Hepatocyte (in vitro differentiated cells): ENCODE data around the gene RETREG2. TPM values are rescaled to one million over a fixed set of nuclear protein-coding genes. Genes with fewer than 3 reads are reported as not detected.
A peak's percentile ranks its signal among the peaks of the same experiment; 100 is the strongest.

Experiments
- DNase-seq: peaks from one replicate; pipeline ENCODE4 v3.0.0-alpha.2; 2016; ENCODE audit warnings: low spot score
- H2AFZ ChIP-seq: fragments of 200-600 bp; sonication (generic); 2 replicates; pipeline ENCODE4 v1.6.0; 2016; ENCODE audit warnings: antibody characterized with exemption, mild to moderate bottlenecking
- H3K27ac ChIP-seq: fragments of 200-600 bp; sonication (generic); 2 replicates; pipeline ENCODE4 v1.5.1; 2016; ENCODE audit warnings: mild to moderate bottlenecking
- H3K27me3 ChIP-seq: fragments of 200-600 bp; sonication (generic); 2 replicates; pipeline ENCODE4 v1.6.1; 2016
- H3K36me3 ChIP-seq: fragments of 200-600 bp; sonication (generic); replicated peaks from 2 replicates; pipeline ENCODE4 v1.5.1; 2016; ENCODE audit warnings: low read depth; ENCODE audit not compliant: insufficient read depth
- H3K4me1 ChIP-seq: fragments of 200-600 bp; sonication (generic); 2 replicates; pipeline ENCODE4 v1.5.1; 2016; ENCODE audit warnings: mild to moderate bottlenecking, moderate library complexity; ENCODE audit not compliant: insufficient read depth
- H3K4me2 ChIP-seq: fragments of 200-600 bp; sonication (generic); 2 replicates; pipeline ENCODE4 v1.6.0; 2016
- H3K4me3 ChIP-seq: fragments of 200-600 bp; sonication (generic); 2 replicates; pipeline ENCODE4 v1.5.1; 2016; ENCODE audit warnings: mild to moderate bottlenecking
- H3K79me2 ChIP-seq: fragments of 200-600 bp; sonication (generic); 2 replicates; pipeline ENCODE4 v1.6.0; 2017; ENCODE audit warnings: mild to moderate bottlenecking
- H3K9me2 ChIP-seq: fragments of 200-600 bp; sonication (generic); replicated peaks from 2 replicates; pipeline ENCODE4 v1.6.0; 2017; ENCODE audit warnings: mild to moderate bottlenecking; ENCODE audit not compliant: insufficient read depth
- H3K9me3 ChIP-seq: fragments of 200-600 bp; sonication (generic); 2 replicates; pipeline ENCODE4 v1.5.1; 2016; ENCODE audit warnings: low read depth, mild to moderate bottlenecking
- H4K20me1 ChIP-seq: fragments of 200-600 bp; sonication (generic); 2 replicates; pipeline ENCODE4 v1.6.0; 2016; ENCODE audit warnings: mild to moderate bottlenecking; ENCODE audit not compliant: insufficient read depth, poor library complexity, severe bottlenecking
- EZH2 ChIP-seq: fragments of 200-600 bp; sonication (generic); IDR thresholded peaks from 2 replicates; pipeline ENCODE4 v1.6.1; 2016; ENCODE audit warnings: antibody characterized with exemption, mild to moderate bottlenecking, borderline replicate concordance
- EZH2phosphoT487 ChIP-seq: fragments of 200-600 bp; sonication (generic); IDR thresholded peaks from one replicate; pipeline ENCODE4 v1.6.1; 2018; ENCODE audit warnings: antibody characterized with exemption, mild to moderate bottlenecking, low read depth, moderate library complexity; ENCODE audit not compliant: unreplicated experiment, severe bottlenecking
- WGBS: methylation state at CpG from one replicate; pipeline ENCODE4 v1.1.6; 2016; ENCODE audit warnings: low lambda C conversion rate; ENCODE audit errors: missing lambda C conversion rate; 5-methylcytosine and 5-hydroxymethylcytosine counted together
- polyA plus RNA-seq: library from polyadenylated mRNA; unstranded; fragments of >200 nt; fragmentation: Nextera tagmentation; extraction: Ambion mirVana; gene quantifications from 2 replicates; pipeline ENCODE4 v1.2.1, GENCODE V29; 2016
- total RNA-seq: library from RNA; depleted of rRNA; stranded (reverse); fragments of >200 nt; gene quantifications from 2 replicates; pipeline ENCODE4 v1.2.3, GENCODE V29; 2014
- TF ChIP-seq, protein P1 (sequence below): fragments of 200-600 bp; sonication (generic); IDR thresholded peaks from 2 replicates; pipeline ENCODE4 v1.5.1; 2016; ENCODE audit warnings: antibody characterized with exemption, mild to moderate bottlenecking; ENCODE audit not compliant: poor library complexity

Gene RETREG2
- total and polyA plus RNA-seq, 2 experiments from 2014 or later, result 90.7 to 93.3 TPM

DNA sequence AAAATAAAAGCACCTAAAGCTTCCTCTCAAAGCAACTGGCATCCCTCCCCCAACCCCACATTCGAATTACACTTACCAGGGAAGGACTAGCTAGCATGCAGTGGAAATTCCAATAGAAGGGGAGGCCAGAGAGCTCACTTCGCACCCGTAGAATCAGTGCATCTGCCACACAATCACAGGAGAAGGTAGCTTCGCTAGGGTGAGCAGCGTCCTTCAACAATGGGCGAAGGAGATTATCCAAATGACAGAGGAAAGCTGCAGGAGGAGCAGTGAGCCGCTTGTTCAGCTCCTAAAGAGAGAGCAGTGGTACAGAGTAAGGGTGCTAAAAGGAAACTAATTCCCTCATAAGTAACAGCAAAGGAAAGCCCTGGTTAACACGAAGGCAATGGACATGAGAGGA, 20.7 kb upstream of the RETREG2 start:
- Histone ChIP-seq H3K4me2 (no peak overlapping the region), H3K4me1 (peaks cover 3% of the 10 kb centered on the region), H3K9me3 (no peaks in the 10 kb centered on the region), H4K20me1 (no peaks in the 10 kb centered on the region), H3K27me3 (no peaks in the 10 kb centered on the region), H2AFZ (no peak overlapping the region), H3K27ac (no peak overlapping the region), H3K36me3 (no peaks in the 10 kb centered on the region), H3K79me2 (peaks cover 10% of the 10 kb centered on the region), H3K9me2 (no peaks in the 10 kb centered on the region), H3K4me3 (no peak overlapping the region)
- no peak for TF ChIP-seq EZH2phosphoT487
- TF ChIP-seq EZH2, result no peak
- TF ChIP-seq, protein P1, sequence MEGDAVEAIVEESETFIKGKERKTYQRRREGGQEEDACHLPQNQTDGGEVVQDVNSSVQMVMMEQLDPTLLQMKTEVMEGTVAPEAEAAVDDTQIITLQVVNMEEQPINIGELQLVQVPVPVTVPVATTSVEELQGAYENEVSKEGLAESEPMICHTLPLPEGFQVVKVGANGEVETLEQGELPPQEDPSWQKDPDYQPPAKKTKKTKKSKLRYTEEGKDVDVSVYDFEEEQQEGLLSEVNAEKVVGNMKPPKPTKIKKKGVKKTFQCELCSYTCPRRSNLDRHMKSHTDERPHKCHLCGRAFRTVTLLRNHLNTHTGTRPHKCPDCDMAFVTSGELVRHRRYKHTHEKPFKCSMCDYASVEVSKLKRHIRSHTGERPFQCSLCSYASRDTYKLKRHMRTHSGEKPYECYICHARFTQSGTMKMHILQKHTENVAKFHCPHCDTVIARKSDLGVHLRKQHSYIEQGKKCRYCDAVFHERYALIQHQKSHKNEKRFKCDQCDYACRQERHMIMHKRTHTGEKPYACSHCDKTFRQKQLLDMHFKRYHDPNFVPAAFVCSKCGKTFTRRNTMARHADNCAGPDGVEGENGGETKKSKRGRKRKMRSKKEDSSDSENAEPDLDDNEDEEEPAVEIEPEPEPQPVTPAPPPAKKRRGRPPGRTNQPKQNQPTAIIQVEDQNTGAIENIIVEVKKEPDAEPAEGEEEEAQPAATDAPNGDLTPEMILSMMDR, result no peak
- 81% methylated on average over 8 of the region's 8 CpGs for WGBS
- no peak for DNase-seq

DNA sequence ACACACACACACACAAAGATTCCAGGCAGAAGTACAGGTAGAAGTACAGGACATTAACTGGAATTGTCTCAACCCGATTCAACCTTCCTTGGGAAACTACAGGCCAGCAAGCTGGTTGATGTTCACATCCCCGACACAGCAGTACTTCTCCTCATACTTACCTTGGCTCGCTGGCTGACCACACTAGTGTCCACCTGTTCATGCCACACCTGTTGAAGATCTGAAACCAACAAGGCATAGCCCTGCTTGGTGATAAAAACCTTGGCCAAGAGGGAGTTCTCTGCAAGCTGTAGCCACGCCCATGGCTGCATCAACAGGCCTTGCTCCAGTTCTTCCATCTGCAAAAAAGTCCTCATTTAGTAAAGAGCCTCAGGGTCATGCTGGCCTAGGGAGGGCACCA, 20.1 kb upstream of the RETREG2 start:
- H2AFZ ChIP-seq, result no peak overlapping the region
- H3K4me1 ChIP-seq, result peaks cover 3% of the 10 kb centered on the region
- 97% methylated on average over 4 of the region's 4 CpGs for WGBS
- peaks cover 10% of the 10 kb centered on the region for H3K79me2 ChIP-seq
- no peak overlapping the region for H3K27ac ChIP-seq
- H3K9me3 ChIP-seq, result no peaks in the 10 kb centered on the region
- no peak for TF ChIP-seq EZH2
- TF ChIP-seq, protein P1, result no peak
- TF ChIP-seq EZH2phosphoT487, result no peak
- no peaks in the 10 kb centered on the region for H3K36me3 ChIP-seq
- no peak overlapping the region for H3K4me3 ChIP-seq
- H3K9me2 ChIP-seq, result no peaks in the 10 kb centered on the region
- no peaks in the 10 kb centered on the region for H3K27me3 ChIP-seq
- no peak for DNase-seq
- no peak overlapping the region for H3K4me2 ChIP-seq
- H4K20me1 ChIP-seq, result no peaks in the 10 kb centered on the region

GRCh38 chr2:219158586-219158985, 19.5 kb upstream of the RETREG2 start:
- 81% methylated on average over 3 of the region's 3 CpGs for WGBS
- TF ChIP-seq, protein P1, result no peak
- TF ChIP-seq EZH2phosphoT487, result no peak
- no peak for TF ChIP-seq EZH2

DNA sequence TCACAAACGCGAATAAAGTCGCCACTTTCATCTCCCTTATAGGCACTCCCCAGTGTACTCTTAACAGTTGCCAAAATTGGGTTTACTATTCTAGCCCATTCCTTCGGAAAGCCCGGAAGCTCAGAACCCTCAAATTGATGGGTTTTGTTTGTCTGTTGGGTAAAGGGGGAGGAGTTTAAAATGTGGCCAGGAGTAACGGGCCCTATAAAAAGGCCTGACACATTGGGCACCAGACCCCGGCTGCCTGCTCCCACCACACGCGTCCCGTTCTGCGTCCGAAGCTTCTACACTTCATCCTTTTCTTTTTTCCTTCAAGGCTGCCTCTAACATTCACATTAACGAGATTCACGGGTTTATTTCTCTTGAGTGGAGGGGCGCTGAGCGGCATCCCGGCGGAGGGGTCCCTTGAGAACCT, 18.3 kb upstream of the RETREG2 start:
- peaks cover 10% of the 10 kb centered on the region for H3K79me2 ChIP-seq
- DNase-seq, result no peak
- H3K27me3 ChIP-seq, result no peaks in the 10 kb centered on the region
- no peak for TF ChIP-seq EZH2phosphoT487
- TF ChIP-seq EZH2, result no peak
- TF ChIP-seq, protein P1, result no peak
- H4K20me1 ChIP-seq, result no peaks in the 10 kb centered on the region
- H3K9me3 ChIP-seq, result no peaks in the 10 kb centered on the region
- no peaks in the 10 kb centered on the region for H3K36me3 ChIP-seq
- peak overlapping the region; percentile 56 for H2AFZ ChIP-seq
- H3K4me1 ChIP-seq, result peaks cover 3% of the 10 kb centered on the region
- WGBS, result 19% methylated on average over 18 of the region's 18 CpGs
- no peaks in the 10 kb centered on the region for H3K9me2 ChIP-seq
- peak overlapping the region; percentile 94 for H3K27ac ChIP-seq
- H3K4me3 ChIP-seq, result peak overlapping the region; percentile 62
- H3K4me2 ChIP-seq, result peak overlapping the region; percentile 78

More at GRCh38 chr2:219158586-219158985, 19.5 kb upstream of the RETREG2 start:
- Histone ChIP-seq H2AFZ (no peak overlapping the region), H3K79me2 (peaks cover 10% of the 10 kb centered on the region), H3K27me3 (no peaks in the 10 kb centered on the region), H3K9me3 (no peaks in the 10 kb centered on the region), H3K4me1 (peaks cover 3% of the 10 kb centered on the region), H3K4me3 (no peak overlapping the region), H3K4me2 (no peak overlapping the region), H3K27ac (no peak overlapping the region), H3K36me3 (no peaks in the 10 kb centered on the region), H3K9me2 (no peaks in the 10 kb centered on the region), H4K20me1 (no peaks in the 10 kb centered on the region)
- DNase-seq, result no peak
